HUES6 (cell line): ENCODE results near the gene UAP1L1.
A peak's percentile ranks its signal among the peaks of the same experiment; 100 is the strongest.

Experiments
- H3K27ac ChIP-seq: 2 replicates; pipeline ENCODE4 v1.7.0; 2013; ENCODE audit warnings: low read depth, mild to moderate bottlenecking, low read length, inconsistent platforms
- H3K27me3 ChIP-seq: 2 replicates; pipeline ENCODE4 v1.6.1; 2013; ENCODE audit warnings: low read length; ENCODE audit not compliant: control insufficient read depth, insufficient read depth
- H3K36me3 ChIP-seq: 2 replicates; pipeline ENCODE4 v1.6.1; 2013; ENCODE audit warnings: low read length; ENCODE audit not compliant: control insufficient read depth, insufficient read depth
- H3K4me1 ChIP-seq: 2 replicates; pipeline ENCODE4 v1.6.1; 2013; ENCODE audit warnings: low read length; ENCODE audit not compliant: control insufficient read depth, insufficient read depth
- H3K4me3 ChIP-seq: 2 replicates; pipeline ENCODE4 v1.5.1; 2013; ENCODE audit warnings: low read depth, low read length
- H3K9ac ChIP-seq: one replicate; pipeline ENCODE4 v1.6.1; 2013; ENCODE audit warnings: mild to moderate bottlenecking, low read length
- H3K9me3 ChIP-seq: 2 replicates; pipeline ENCODE4 v1.6.1; 2013; ENCODE audit warnings: low read depth, low read length; ENCODE audit not compliant: control insufficient read depth, insufficient read depth

Gene UAP1L1

DNA sequence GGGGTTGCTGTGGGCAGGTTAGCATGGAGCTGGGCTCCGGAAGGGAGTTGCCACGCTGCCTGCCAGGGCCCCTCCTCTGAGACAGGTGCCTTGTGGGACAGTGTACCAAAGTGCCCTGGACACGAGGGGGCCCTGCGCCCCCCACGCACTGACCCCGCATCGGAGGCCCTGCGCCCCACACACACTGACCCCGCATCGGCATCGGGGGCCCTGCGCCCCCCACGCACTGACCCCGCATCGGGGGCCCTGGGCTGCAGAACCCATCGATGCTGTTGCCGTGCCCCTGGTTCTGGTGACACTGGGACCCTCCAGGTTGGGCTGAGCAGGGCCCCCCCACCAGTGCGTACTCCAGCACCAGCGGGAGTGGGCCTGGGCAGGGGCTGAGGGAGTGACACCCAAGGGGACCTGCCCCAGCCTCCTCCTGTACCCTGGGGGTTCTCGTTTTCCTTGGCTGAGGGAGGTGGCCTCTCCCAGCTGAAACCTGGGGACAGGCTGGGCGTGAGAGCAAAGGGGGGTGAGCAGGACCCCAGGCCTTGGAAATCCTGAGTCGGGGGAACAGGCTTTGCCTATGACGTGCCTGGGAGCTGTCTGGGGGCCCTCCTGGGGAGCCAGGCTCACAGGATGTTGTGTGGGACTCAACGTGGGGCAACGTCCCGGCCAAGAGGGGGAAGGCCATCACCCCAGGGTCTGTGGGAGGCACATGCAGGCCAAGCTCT lies 13.8 kb upstream of the UAP1L1 start:
- no peaks in the 10 kb centered on the region for H3K9me3 ChIP-seq
- H3K4me1 ChIP-seq, result peaks cover 9% of the 10 kb centered on the region
- H3K27me3 ChIP-seq, result peaks cover 5% of the 10 kb centered on the region; the same call in 1 of the 2 replicates
- no peak overlapping the region for H3K27ac ChIP-seq
- H3K9ac ChIP-seq, result no peak overlapping the region
- H3K4me3 ChIP-seq, result no peak overlapping the region
- H3K36me3 ChIP-seq, result peaks cover 23% of the 10 kb centered on the region

DNA sequence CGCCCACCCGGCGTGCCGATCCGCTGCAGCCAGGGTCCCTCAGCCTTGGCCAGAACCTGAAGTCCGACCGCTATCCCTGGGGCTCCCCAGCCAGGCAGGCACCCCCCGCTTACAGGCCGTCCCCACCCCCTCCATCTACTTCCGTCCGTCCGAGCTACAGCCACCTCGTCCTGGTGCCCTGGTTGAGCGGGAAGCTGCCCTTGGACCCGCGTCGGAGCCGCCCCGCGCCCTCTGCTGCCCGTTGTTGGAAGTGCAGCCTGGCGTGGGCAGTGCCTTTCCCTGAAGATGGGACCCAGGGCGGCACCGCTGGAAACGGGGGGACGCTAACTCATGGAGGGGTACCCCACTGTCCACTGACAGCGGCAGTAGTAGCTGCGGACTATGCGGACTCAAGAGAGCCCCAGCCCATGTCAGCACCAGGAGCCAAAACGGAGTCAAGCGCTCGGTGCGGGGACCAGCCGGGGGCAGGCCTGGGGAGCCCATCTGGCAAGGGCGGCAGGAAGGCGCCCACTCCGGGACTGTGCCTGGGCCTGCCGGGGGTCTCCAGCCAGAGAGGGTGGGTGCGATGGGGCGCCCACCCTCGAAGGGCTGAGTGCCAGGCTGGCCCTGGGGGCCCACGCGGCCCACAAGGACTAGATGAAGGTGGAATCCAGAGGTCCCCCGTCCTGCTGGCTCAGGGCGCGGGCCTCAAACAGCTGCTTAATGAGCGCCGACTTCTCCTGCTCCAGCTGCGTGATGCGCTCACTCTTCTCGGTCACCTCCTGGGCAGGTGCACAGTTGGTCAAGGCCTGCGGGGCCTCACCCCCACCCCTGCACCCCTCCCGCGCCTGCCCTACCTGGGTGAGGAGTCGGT lies 13.1 kb upstream of the UAP1L1 start:
- H3K27me3 ChIP-seq, result peaks cover 6% of the 10 kb centered on the region; the same call in 1 of the 2 replicates
- H3K27ac ChIP-seq, result no peak overlapping the region
- H3K4me1 ChIP-seq, result peaks cover 17% of the 10 kb centered on the region
- no peak overlapping the region for H3K9ac ChIP-seq
- no peaks in the 10 kb centered on the region for H3K9me3 ChIP-seq
- no peak overlapping the region for H3K4me3 ChIP-seq
- H3K36me3 ChIP-seq, result peaks cover 23% of the 10 kb centered on the region

DNA sequence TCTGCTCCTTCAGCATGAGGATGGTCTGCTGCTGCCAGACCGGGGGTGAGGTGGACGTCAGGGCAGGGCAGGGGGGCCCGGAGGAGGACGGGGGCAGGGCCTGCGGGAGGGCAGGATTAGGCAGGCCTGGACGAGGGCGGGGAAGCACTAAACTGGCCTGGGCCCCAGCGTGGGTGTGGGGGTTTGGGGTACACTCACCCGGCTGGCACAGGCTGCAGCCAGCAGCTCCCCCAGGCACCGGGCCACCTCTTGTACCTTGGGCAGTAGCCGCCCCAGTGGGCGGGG lies 12.5 kb upstream of the UAP1L1 start:
- Histone ChIP-seq H3K9me3 (no peaks in the 10 kb centered on the region), H3K4me3 (no peak overlapping the region), H3K27me3 (peaks cover 11% of the 10 kb centered on the region; the same call in 1 of the 2 replicates), H3K4me1 (peaks cover 20% of the 10 kb centered on the region), H3K9ac (no peak overlapping the region), H3K36me3 (peaks cover 23% of the 10 kb centered on the region), H3K27ac (no peak overlapping the region)

DNA sequence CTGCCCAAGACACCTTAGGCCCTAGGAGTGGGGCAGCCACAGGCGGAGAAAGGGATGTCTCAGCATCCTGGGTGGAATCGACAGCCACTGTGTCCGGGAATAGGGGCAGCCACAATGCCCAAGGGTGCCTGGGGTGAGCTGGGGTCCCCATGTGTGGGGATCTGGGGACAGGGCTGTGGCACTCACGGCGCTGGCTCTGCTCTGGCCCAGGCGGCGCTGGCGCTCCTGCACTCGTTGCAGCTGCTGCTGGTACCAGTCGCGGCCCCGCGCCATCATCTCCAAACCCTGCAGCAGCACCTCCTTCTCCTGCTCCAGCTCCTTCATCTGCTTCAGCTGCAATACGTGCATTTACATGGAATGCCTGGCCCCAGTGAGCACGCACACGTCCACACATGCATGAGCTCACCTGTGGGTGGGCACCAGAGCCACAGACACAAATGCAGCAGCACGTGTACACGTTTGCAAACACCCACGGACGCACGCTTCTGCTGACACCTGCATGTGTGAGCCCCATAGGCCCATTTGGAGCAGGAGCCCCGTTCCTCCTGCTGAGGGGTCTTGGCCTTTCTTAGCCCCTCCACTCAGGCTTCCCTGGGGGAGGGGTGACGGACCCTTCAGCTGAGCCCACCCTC lies 11.9 kb upstream of the UAP1L1 start:
- Histone ChIP-seq H3K36me3 (peaks cover 23% of the 10 kb centered on the region), H3K27ac (no peak overlapping the region), H3K9ac (no peak overlapping the region), H3K4me3 (no peak overlapping the region), H3K27me3 (peaks cover 11% of the 10 kb centered on the region; the same call in 1 of the 2 replicates), H3K9me3 (no peaks in the 10 kb centered on the region), H3K4me1 (peaks cover 20% of the 10 kb centered on the region)

DNA sequence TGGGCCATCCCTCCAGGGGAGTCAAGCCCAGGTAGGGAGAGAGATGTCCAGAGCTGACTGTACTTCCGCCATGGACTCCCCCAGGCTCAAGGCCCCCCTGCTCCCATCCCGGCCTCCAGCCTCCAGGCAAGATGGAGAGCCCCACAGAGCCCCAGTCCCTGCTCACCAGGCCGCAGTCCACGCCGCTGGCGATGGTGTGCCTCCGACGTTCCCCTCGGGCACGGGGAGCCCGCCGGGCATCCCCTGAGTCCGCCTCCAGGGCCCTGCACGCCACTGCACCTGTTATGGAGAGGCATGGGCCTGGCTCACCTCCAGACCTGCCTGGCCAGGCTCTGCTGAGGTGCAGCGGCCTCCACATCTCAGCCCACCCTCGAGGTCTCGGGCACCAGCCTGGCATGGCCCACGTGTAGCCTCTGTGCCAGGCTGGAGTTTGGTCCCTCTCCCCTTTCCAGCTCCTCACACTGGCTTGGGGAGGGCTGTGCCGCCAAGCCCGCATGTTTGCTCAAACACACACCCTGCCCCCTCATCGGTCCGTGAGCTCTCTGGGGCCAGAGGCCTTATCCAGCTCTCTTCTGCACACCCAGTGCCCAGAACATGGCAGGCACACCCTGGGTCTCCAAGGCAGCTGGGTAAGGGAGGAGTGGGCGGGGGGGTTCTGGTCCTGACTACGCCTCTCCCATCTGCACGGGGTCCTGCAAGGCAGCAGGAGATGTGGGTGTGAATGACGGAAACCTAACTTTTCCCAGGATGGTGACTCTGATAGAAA lies 11.0 kb upstream of the UAP1L1 start:
- Histone ChIP-seq H3K36me3 (peaks cover 23% of the 10 kb centered on the region), H3K4me3 (no peak overlapping the region), H3K27ac (no peak overlapping the region), H3K4me1 (peaks cover 27% of the 10 kb centered on the region), H3K9me3 (no peaks in the 10 kb centered on the region), H3K27me3 (peaks cover 11% of the 10 kb centered on the region; the same call in 1 of the 2 replicates), H3K9ac (no peak overlapping the region)

DNA sequence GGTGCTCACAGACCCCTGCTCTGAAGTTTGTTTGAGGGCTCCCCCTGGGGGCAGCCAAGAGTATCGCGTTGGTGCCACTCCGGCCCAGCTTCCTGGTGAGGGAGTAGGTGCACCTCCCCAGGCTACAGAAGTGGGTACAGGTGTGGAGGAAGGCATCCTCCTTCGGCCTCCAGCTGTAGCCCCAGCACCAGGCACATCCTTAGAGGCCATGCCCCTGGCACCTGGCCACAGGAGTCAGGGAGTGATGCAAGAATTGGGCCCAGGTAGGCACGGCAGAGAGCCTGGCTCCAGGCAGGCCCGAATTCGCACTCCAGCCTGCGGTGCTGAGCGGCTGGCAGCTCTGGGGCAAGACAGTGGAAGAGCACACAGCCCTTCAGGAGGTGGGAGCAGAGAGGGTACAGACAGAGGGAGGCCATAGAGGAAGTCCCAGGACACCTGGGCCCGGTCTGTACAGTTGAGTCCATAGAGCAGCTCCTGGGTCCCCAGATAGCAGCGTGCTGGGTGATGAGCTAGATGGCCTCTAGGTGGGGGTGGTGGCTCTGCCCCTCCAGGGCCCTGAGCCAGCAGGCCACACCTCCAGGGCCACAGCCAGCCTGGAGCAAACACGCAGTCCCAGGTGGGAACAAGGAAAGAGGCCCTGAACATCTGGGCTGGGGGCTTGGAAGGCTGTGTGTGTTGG lies 9.3 kb upstream of the UAP1L1 start:
- peaks cover 23% of the 10 kb centered on the region for H3K36me3 ChIP-seq
- H3K4me1 ChIP-seq, result peaks cover 28% of the 10 kb centered on the region
- no peak overlapping the region for H3K27ac ChIP-seq
- H3K9me3 ChIP-seq, result no peaks in the 10 kb centered on the region
- peak overlapping the region; percentile 80 for H3K4me3 ChIP-seq
- H3K27me3 ChIP-seq, result peaks cover 11% of the 10 kb centered on the region; the same call in 1 of the 2 replicates
- no peak overlapping the region for H3K9ac ChIP-seq

DNA sequence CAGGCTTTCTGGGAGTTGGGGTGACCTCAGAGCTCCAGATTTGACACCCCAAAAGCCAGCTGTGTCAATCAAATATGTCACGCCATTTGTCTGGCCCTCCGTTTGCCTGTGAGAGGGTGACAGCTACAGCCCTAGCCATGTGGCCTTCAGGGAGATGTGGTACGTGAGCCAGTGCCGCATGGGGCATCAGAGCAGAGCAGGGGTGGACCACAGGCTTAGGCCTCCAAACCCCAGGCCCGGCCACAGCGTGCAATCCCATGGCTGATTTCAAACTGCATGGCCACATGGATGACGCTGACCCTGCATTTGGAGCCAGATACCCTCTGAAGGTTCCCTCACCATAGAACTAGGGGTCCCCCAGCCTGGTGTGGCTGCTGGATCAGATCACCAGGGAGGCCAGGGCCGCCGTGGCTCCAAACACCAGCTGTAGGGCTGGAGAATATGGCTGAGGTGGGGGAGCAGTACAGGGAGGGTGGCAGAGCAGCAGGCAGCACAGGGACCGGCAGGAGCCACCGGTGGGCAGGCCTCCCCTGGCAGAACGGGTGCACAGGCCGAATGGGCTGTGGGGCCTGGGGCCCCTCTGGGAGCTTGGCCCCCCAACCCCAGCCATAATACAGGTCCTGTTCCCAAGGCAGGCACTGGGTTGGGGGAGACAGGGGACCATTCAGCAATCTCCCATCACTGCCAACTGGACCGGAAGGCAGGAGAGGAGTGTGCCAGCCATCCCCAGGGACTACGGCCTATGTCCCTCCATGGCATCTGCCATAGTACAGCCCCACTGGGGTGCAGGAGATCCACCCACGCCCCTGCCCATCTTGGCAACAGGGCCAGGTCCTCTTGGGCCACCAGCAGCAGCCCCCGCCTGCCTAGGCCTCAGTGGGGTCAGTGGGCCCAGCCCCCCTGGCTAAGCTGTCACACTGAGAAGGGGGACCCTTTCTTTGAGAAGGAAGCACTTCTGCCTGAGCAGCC lies 8.5 kb upstream of the UAP1L1 start:
- Histone ChIP-seq H3K9ac (no peak overlapping the region), H3K9me3 (no peaks in the 10 kb centered on the region), H3K27ac (no peak overlapping the region), H3K4me1 (peaks cover 26% of the 10 kb centered on the region), H3K27me3 (peaks cover 11% of the 10 kb centered on the region; the same call in 1 of the 2 replicates), H3K4me3 (peak overlapping the region; percentile 80), H3K36me3 (peaks cover 23% of the 10 kb centered on the region)

DNA sequence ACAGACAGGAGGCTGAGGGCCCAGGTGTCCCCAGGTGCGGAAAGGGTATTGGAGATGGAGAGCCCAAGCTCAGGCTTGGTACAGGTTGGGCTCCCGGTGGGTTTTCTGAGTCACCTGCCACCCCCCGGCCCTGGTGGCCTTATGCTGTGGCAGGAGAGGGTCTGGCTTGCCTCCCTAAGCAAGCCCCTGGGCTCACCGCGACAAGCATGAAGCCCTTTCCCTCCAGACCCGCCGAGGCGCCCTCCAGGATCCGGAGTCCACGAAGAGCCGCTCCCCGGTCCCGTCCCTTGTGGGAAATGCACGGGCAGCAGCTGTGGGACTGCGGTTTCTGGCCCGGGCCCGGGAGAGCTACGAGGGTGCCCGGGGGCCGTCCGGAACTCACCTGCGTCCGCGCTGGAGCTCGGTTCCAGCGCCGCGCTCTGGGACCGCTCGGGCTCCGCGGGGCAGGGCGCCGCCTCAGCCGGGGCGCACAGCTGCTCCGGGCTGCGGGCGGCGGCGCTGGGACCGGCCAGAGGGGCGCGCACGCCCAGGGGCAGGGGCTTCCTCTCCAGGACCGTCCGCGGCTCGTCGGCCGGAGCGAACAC lies 7.7 kb upstream of the UAP1L1 start:
- Histone ChIP-seq H3K4me1 (peaks cover 25% of the 10 kb centered on the region), H3K27ac (no peak overlapping the region), H3K4me3 (peak overlapping the region; percentile 80), H3K36me3 (peaks cover 18% of the 10 kb centered on the region), H3K9me3 (no peaks in the 10 kb centered on the region), H3K9ac (peak overlapping the region; percentile 69), H3K27me3 (peaks cover 11% of the 10 kb centered on the region; the same call in 1 of the 2 replicates)

DNA sequence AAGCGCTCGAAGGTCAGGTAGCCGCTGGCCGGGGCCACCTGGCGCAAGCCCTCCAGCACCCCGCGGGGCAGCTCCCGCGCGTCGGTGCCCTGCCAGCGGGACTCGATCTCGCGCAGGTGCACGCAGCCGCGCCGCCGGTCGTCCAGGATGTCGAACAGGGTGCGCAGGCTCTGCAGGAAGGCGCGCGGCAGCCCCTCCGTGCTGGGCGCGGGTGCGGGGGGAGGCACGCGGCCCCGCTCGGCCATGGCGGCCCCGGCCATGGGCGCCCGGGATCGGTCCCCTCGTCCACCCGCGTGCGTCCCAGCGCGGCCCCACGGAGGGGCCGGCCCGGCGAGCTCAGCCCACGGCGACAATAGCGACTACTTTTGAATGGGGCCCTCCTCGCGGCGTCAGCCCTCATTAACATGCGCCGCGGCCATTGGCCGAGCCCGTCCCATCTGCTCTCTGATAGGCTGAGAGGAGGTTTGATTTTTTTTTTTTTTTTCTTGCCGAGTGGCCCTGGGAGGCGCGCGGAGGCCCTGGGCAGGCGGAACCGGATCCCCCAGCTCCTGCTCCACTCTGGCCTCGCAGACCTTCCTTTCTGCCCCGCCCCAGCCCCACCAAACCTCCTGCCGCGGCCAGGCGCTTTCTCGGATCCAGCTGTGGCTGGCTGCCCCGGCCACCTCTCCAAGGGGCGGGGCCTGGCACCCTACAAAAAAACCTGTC lies 7.0 kb upstream of the UAP1L1 start, which contains the start of gene SAPCD2:
TSS of gene SAPCD2 (minus strand) at position 357 of the 705 bp plus-strand sequence. CDS start at position 260, 97 bp downstream.
- Histone ChIP-seq H3K36me3 (peaks cover 12% of the 10 kb centered on the region), H3K4me3 (peak within 1 kb of the TSS; percentile 80), H3K27ac (no peak within 1 kb of the TSS), H3K4me1 (peaks cover 33% of the 10 kb centered on the region), H3K27me3 (peaks cover 11% of the 10 kb centered on the region; the same call in 1 of the 2 replicates), H3K9me3 (no peaks in the 10 kb centered on the region), H3K9ac (peak within 1 kb of the TSS; percentile 69)
